LNCAP (cell line): Measurements from ENCODE around the gene SNX30.

Experiments
- TF ChIP-seq, protein P1 (sequence below): fragments of 450-650 bp; IDR thresholded peaks from 2 replicates; pipeline ENCODE4 v1.5.1; 2017; ENCODE audit warnings: mild to moderate bottlenecking

The SNX30 gene

DNA sequence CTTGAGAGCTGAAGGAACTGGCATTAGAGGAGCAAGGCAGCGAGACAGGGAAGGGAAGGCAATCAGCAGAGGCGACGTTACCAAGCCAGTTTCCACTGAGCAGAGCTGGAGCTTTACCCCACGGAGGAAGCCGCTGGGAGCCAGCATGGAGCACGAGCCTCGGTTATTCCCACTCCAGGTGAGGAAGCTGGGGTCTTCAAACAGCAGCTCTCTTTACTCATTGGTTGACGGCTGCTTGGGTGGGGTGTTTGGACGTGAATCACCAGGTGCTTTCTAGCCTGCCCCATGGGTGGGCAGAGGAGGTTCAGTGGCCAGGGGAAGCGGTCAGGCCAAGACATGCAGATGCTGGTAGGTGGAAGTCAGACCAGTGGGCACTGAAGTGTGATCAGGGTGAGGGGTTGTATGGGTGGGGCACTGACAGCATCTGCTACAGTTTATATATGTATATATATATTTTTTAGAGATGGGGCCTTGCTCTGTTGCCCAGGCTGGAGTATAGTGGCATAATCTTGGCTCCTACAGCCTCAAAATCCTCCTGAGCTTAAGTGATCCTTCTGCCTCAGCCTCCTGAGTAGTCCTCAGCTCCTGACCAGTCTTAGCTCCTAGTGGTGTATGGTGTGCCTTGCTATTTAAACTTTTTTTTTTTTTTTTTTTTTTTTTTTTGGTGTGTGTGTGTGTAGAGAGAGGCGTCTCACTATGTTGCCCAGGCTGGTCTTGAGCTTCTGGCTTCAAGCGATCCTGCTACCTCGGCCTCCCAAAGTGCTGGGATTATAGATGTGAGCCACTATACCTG, 12.4 kb downstream of the SNX30 start:
- TF ChIP-seq, protein P1, sequence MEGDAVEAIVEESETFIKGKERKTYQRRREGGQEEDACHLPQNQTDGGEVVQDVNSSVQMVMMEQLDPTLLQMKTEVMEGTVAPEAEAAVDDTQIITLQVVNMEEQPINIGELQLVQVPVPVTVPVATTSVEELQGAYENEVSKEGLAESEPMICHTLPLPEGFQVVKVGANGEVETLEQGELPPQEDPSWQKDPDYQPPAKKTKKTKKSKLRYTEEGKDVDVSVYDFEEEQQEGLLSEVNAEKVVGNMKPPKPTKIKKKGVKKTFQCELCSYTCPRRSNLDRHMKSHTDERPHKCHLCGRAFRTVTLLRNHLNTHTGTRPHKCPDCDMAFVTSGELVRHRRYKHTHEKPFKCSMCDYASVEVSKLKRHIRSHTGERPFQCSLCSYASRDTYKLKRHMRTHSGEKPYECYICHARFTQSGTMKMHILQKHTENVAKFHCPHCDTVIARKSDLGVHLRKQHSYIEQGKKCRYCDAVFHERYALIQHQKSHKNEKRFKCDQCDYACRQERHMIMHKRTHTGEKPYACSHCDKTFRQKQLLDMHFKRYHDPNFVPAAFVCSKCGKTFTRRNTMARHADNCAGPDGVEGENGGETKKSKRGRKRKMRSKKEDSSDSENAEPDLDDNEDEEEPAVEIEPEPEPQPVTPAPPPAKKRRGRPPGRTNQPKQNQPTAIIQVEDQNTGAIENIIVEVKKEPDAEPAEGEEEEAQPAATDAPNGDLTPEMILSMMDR: no peak

DNA sequence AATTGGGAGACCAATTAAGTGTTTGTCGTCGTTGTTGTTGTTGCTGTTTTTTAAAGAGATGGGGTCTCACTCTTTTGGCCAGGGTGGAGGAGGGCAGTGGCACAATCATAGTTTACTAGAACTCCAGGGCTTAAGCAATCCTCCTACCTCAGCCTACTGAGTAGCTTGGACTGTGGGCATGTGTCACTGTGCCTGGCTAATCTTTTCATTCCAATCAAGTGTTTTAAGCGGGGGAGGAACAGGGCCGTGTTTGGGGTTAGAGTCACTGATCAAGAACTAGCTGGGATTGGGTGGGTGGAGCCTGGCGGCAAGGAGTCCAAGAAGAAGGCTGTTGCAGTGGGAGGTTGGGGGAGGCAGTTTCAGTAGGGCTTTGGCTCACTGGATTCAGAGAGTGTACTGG, 13.8 kb downstream of the SNX30 start:
- TF ChIP-seq, protein P1: no peak

DNA sequence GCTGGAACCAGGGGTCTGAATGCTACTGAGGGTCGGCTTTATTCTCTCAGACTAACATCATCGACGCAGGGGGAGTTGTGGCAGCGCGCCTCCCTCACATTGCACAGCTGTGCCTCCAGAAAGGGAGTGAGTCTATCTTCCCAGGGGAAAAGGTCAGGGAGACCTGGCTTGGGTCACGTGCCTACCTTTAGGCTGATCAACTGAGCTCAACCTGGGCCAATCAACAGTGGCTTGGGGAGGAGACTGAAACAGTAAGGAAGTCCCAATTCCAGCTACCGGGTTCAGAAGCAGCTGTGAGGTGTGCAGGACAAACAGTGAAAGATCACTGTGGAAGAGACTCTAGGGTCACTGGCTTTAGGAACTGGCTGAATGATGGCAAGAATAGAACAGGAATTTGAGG, 14.3 kb downstream of the SNX30 start:
- TF ChIP-seq, protein P1: no peak

DNA sequence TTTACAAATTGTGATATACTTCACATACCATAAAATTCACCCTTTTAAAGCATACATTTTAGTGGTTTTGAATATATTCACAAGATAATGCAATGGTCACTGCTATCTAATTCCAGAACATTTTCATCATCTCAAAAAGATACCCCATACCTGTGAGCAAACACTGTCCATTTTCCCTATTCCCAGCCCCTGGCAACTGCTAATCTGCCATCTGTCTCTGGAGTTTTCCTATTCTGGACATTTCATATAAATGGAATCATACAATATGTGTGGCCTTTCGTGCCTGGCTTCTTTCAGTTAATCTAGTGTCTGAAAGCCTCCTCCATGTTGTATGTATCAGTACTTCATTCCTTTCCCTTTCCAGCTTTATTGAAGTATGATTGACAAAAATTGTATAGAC, 14.7 kb downstream of the SNX30 start:
- TF ChIP-seq, protein P1: no peak

DNA sequence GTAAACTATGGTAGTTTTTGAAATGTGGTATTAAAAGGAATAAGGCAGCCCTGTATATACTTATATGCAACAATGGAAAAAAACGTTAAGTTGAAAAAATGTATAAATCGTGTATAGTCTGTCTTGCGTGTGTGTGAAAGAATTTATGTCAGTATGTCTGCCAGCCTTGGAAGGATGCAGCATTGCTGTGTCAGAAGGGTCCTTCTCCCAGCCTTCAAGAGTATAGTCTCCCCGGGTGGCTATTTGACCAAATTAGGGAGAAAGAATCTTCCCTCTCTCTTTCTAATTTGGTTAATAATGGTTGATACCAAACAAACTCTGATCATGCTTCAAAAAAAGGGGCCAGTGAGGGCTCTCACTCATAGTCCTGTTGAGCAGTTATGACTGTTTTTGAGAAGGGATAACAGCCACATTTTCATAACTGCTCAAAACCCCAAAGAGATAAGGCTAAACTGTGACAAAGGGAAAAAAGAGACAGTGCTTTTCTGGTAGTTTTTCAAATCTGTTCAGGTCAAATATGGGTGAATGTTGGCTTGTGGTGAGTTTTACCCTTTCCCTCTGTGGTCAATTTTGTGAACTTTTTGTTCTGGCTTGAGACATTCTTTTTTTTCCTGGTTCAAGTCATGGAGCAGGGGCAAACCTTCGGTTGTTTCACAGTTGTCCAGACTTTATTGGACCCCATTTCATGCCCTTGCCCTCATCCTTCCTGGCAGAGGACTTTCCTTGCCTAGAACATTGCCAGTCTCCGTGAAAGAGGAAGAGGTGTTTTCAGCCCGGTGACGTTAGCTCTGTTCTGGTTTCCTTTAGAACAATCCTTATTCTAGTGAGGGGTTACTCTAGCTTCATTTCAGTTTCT, 21.0 kb downstream of the SNX30 start:
- TF ChIP-seq, protein P1: no peak

DNA sequence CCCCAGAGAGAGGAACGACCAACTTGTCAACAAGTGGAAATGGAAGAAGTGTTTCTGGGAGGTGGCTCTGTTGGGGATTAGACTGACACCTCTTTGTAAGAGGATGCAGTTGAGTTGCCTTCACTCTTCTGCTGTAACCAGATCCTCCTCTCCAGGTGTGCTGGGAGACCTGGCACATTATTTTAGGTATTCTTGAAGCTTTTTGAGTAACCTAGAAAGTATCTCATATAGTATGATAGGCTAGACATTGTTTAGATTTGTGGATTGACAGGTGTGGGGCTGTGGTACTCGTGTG, 21.6 kb downstream of the SNX30 start:
- TF ChIP-seq, protein P1: no peak

DNA sequence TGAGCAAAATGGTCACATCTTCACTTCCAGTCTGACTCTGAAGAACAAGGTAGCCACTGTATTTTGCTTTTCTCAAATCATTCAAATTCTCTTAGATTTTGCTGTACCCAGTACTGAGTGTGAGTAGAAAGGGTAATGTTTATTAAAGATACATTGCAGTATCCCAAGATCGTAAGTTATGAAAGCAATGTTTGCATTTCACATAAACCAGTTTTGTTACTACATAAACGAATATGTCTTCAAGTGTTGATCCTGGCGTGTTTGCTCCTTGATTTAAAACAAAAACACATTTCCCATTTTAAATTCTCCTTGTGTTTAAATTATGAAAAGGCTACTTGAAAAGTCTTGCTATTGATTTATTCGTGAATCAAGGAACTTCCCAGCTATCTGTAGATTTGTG, 22.0 kb downstream of the SNX30 start:
- TF ChIP-seq, protein P1: no peak
